Peyer's patch (tissue), 4 donors: ENCODE results near the gene CCDC192.

Experiments used
- CTCF ChIP-seq, 6 experiments: fragments of 450-650 bp in 4 of 6; fragments of 200-600 bp in 2 of 6; sonication (generic) in 1 of 6; IDR thresholded peaks; one replicate each; pipeline ENCODE4 v1.5.1; 2017 to 2019; ENCODE audit warnings: antibody characterized with exemption in 6 of 6, mild to moderate bottlenecking in 3 of 6, moderate library complexity in 1 of 6
- POLR2A ChIP-seq, 2 donors: fragments of 450-650 bp; IDR thresholded peaks; one replicate each; pipeline ENCODE4 v1.5.1; 2017; ENCODE audit warnings: antibody characterized with exemption in 2 of 2, mild to moderate bottlenecking in 2 of 2, moderate library complexity in 2 of 2

- TF ChIP-seq CTCF (IDR thresholded peaks at IDR 0.05) (no peak), POLR2A (IDR thresholded peaks at IDR 0.05) (no peak)
Measured at GRCh38 chr5:127810707-127811490, 107.7 kb downstream of the CCDC192 start.
